Measurements from ENCODE around the gene IFT81. TPM values are rescaled to one million over a fixed set of nuclear protein-coding genes. Genes with fewer than 3 reads are reported as not detected.
"Not testable (repeated sequence)": the region's sequence is repeated elsewhere in the genome, so short reads cannot be mapped to it uniquely, and the experiment has no call there.

Gene IFT81
- total and polyA plus RNA-seq, 8 donors, result 2.0 to 50.2 (median 6.9) TPM

GRCh38 chr12:110224379-110225304 lies 100.5 kb downstream of the IFT81 start:
- Histone ChIP-seq H3K27ac (peak overlapping the region in 4 of 5 donors; percentile 52 to 78 (median 75)), H3K4me3 (peak overlapping the region in 2 of 4 donors; percentile 11 to 23), H3K27me3 (no peaks in the 10 kb centered on the region), H3K9me3 (no peaks in the 10 kb centered on the region), H3K36me3 (peaks cover 0 to 5% (median 0%) of the 10 kb centered on the region in 4 donors), H3K4me1 (peaks cover 10 to 32% (median 18%) of the 10 kb centered on the region in 4 donors)
- 25 to 46% (median 43%) methylated on average over 10 of the region's 10 CpGs for WGBS, 5 donors
- DNase-seq, result peak in 1 of 2 donors; percentile 75
- intact Hi-C loops (cut with DNase I; ENCODE audit: low total_unique reads), result loop anchor here (10.0 kb wide), 1 partner anchor 130 kb away; no protein-coding TSS in a partner anchor
- TF ChIP-seq POLR2A (IDR thresholded peaks at IDR 0.05), result no peak
- TF ChIP-seq CTCF (IDR thresholded peaks at IDR 0.05), result peak in 5 of 7 experiments; percentile 49 to 58 (median 54)
- peak in 2 of 3 donors; percentile 3 to 29 for TF ChIP-seq POLR2AphosphoS5 (IDR thresholded peaks at IDR 0.05)

- TF ChIP-seq EP300 (IDR thresholded peaks at IDR 0.05) (no peak), CTCF (IDR thresholded peaks at IDR 0.05) (no peak), POLR2A (IDR thresholded peaks at IDR 0.05) (no peak)
- H3K9me3 ChIP-seq, result no peaks in the 10 kb centered on the region
- DNase-seq, result no peak
Observed at GRCh38 chr12:110227138-110227537, 103.0 kb downstream of the IFT81 start.

GRCh38 chr12:110228348-110228747 lies 104.2 kb downstream of the IFT81 start:
- H3K27ac ChIP-seq, result not testable (repeated sequence)
- 89 to 99% (median 97%) methylated on average over 4 of the region's 4 CpGs for WGBS, 5 donors

More at GRCh38 chr12:110227138-110227537, 103.0 kb downstream of the IFT81 start:
- Histone ChIP-seq H3K36me3 (no peaks in the 10 kb centered on the region), H3K4me3 (no peak overlapping the region), H3K4me1 (peaks cover 10 to 29% (median 16%) of the 10 kb centered on the region in 4 donors), H3K27ac (no peak overlapping the region), H3K27me3 (no peaks in the 10 kb centered on the region)
- WGBS, 5 donors, result 90 to 99% (median 96%) methylated on average over 3 of the region's 3 CpGs
- intact Hi-C loops (cut with DNase I; ENCODE audit: low total_unique reads), result loop anchor here (10.0 kb wide), 1 partner anchor 132 kb away; no protein-coding TSS in a partner anchor

GRCh38 chr12:110228756-110229155 lies 104.6 kb downstream of the IFT81 start:
- intact Hi-C loops (cut with DNase I; ENCODE audit: low total_unique reads), result loop anchor here (10.0 kb wide), 1 partner anchor 134 kb away; no protein-coding TSS in a partner anchor
- TF ChIP-seq POLR2AphosphoS5 (IDR thresholded peaks at IDR 0.05) (no peak), POLR2A (IDR thresholded peaks at IDR 0.05) (no peak), CTCF (IDR thresholded peaks at IDR 0.05) (no peak), EP300 (IDR thresholded peaks at IDR 0.05) (no peak)
- no peak for DNase-seq
- Histone ChIP-seq H3K4me1 (peaks cover 6 to 19% (median 12%) of the 10 kb centered on the region in 4 donors), H3K4me3 (no peak overlapping the region), H3K9me3 (no peaks in the 10 kb centered on the region), H3K36me3 (no peaks in the 10 kb centered on the region), H3K27ac (no peak overlapping the region), H3K27me3 (no peaks in the 10 kb centered on the region)
- WGBS, 5 donors, result 86 to 94% (median 90%) methylated on average over 1 of the region's 1 CpG

More at GRCh38 chr12:110228348-110228747, 104.2 kb downstream of the IFT81 start:
- H3K4me3 ChIP-seq, H3K36me3 ChIP-seq, H3K9me3 ChIP-seq, H3K27me3 ChIP-seq, DNase-seq: not testable (repeated sequence)
- intact Hi-C loops (cut with DNase I; ENCODE audit: low total_unique reads), result loop anchor here (10.0 kb wide), 1 partner anchor 134 kb away; no protein-coding TSS in a partner anchor
- H3K4me1 ChIP-seq, result peaks cover 4 to 21% (median 14%) of the 10 kb centered on the region in 4 donors

Measured in stomach (tissue), 9 donors.